Measurements from ENCODE around the gene C1orf35. TPM values are rescaled to one million over a fixed set of nuclear protein-coding genes. Genes with fewer than 3 reads are reported as not detected.

The C1orf35 gene
- polyA plus RNA-seq, 12 donors = 6.9 to 26.8 (median 8.6) TPM; not detected in 1

DNA sequence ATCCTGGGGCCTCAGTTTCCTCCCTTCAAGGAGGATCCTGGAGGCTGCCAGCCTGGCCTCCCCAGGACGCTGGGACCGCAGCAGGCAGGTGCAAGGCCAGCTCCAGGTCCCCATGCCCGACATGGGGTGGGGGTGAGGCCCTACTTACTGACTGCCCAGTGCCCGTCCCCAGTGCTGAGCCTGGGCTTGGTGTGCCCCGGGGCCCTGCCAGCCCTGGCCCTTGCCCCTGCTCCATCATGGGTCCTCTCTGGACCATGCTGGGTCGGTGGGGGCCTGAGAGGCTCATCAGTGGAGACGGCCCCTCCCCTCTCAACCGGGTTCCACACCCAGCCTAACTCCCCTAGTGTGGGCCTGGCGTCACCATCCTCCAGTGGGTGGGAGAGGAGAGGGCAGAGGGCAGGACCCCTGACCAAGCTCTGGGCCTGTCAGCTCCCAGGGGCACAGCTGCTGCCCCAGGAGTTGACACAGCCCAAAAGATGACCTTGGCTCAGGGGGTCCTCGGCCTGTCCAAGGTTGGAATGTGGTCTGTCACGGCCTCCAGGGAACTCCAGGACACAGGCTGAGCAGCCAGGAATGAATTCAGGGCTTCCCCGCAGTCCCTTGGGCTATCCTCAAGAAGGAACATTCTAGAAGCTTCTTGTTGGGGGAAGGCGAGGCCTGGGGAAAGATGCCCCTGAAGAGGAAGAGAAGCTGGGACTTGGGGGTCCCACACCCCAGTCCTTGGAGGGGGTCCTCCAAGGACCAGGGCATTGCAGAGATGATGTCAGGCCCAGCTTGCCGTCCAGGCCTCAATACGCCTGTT is 38.2 kb downstream of the C1orf35 start:
- no peak for DNase-seq

DNA sequence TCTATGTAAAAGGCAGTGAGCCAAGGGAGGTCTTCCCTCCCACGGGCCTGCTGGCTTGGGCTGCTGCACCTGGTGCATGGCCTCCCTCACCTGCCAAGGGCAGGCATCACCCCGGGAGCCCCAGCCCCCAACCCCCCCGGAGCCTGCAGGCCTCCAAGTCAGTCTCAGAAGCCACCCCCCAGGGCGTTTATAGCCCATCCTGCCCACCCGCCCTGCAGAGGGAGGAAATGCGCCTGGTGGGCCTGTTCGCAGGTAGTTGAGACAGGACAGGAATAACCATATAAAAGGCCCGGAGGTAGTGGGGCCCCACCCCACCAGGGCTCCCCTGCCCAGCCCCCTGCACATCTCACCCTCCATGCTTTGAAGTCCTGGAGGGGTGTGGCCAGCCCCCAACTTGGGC is 38.8 kb downstream of the C1orf35 start:
- DNase-seq = no peak

DNA sequence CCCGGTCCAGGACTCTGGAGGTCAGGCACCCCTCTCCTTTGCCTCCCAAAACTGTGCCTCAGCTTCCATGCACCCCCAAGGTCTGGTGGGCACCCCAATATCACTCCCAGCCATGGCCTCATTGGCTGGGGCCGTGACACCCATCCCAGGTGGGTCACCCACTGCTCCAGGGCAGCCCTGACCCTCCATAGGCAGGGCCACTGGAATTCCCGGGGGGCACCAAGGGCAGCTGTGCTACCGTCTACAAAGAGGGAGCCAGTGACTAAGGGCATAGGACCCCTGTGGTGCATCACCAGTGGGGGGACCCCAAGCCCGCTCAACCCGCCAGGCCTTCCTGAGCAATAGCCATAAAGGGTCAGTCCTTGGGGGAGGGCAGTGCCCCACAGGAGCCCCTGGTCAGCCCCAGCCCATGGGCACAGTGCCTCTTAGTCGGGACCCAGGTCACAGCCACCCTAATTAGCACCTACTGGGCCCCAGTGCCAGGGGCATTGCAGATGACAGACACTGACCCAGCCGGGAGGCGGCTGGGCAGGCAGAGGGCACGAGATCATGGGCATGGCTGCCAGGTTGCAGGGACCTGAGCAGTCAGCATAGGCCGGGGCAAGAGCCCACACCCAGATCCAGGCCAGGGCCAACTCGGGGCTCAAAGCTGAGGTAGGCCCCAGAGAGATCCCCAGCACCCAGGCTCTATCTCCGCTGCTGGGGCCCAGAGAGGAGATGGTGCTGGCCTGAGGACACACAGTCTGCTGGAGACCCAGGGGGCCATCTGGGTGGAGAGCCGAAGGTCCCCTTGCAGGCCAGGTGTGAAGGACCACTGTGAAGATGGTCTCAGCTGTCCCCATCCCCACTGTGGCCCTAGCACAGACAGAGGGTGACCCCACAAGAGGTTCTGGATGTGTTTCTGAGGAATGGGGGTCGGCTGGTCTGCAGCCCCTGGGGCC is 39.6 kb downstream of the C1orf35 start:
- no peak for DNase-seq

DNA sequence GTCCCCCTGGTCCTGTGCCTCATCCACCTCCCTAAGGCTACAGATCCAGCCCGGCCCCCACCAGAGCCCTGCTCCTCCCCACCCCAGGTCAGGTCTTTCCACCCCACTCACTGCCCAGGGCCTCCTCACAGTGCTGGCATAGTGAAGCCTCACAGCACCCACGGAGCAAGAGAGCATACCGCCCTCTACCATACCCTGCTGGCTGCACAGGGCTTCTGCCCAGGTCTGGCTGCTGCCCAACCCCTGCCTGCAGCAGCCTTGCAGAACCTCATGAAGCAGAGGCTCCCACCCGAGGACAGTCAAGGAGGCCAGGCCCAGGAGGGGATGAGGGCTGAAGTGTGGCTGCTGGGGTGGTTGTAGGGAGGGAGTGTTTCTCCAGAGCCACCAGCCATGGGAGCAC is 40.3 kb downstream of the C1orf35 start:
- DNase-seq = no peak

DNA sequence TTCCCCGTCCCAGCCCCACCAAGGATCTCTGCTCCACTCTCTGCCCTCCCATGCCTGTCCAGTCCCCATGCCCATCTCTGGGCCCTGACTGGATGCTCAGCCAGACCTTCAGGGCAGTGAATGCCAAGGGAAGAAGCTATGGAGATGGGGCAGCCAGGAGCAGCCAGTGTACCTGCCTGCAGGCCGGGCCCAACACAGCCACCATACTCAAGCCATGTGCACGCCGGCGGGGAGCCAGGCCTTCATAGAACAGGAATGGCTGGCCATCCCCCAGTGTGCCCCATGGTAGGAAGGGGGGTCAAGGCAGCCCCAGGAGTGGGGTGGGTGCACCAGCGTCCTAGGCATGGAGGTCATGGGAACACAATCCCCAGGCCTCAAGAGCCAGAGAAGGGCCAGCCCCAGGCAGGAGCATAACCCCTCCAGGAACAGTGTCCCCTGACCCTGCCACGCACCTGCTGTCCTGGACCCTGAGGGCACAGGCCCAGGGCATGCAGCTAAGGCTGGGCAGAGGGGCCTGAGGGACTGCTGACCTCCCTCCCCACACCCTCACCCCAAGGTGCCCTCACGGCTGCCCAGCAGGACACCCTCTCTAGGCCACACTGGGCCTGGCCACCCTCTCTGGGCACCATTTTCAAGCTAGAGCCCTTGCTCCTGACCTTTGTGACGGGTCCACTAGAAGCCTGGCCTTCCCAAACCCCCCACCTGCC is 40.9 kb downstream of the C1orf35 start:
- DNase-seq = no peak

DNA sequence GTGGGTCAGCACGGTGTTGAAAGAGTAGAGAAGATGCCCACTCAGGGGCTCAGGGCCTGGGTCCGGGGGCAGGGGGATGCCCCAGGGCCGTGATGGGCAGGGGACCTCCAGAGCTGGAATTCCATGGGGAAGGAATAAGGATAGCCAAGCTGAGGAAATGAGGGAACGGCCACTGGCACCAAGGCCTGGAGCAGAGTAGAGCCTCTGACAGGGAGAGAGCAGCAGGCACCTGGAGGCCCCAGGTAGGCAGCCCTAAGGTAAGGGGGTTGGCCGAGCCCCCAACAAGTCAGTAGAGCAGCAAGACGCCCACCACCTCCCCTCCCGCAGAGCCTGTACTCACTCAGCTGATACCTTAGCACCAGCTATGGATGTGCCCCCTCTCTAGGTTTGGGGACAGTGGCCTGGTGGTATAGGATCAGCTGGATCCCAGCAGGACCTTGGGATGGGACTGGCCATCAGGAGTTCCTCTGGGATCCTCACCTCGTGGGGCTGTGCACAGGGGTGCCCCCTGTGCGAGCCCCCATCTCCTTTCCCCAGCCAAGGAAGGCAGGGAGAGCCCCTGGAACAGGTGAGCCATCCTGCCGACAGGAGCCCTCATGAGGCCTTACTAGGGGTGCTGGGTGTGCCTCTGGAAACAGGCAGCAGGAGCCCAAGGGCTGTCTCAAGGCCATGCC is 41.6 kb downstream of the C1orf35 start:
- DNase-seq = no peak

DNA sequence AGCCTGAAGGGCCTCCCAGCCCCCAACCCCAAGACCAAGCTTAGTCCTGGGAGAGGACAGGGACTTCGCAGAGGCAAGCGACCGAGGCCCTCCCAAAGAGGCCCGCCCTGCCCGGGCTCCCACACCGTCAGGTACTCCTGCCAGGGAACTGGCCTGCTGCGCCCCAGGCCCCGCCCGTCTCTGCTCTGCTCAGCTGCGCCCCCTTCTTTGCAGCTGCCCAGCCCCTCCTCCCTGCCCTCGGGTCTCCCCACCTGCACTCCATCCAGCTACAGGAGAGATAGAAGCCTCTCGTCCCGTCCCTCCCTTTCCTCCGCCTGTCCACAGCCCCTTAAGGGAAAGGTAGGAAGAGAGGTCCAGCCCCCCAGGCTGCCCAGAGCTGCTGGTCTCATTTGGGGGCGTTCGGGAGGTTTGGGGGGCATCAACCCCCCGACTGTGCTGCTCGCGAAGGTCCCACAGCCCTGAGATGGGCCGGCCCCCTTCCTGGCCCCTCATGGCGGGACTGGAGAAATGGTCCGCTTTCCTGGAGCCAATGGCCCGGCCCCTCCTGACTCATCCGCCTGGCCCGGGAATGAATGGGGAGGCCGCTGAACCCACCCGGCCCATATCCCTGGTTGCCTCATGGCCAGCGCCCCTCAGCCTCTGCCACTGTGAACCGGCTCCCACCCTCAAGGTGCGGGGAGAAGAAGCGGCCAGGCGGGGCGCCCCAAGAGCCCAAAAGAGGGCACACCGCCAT is 42.5 kb downstream of the C1orf35 start:
- DNase-seq = no peak

DNA sequence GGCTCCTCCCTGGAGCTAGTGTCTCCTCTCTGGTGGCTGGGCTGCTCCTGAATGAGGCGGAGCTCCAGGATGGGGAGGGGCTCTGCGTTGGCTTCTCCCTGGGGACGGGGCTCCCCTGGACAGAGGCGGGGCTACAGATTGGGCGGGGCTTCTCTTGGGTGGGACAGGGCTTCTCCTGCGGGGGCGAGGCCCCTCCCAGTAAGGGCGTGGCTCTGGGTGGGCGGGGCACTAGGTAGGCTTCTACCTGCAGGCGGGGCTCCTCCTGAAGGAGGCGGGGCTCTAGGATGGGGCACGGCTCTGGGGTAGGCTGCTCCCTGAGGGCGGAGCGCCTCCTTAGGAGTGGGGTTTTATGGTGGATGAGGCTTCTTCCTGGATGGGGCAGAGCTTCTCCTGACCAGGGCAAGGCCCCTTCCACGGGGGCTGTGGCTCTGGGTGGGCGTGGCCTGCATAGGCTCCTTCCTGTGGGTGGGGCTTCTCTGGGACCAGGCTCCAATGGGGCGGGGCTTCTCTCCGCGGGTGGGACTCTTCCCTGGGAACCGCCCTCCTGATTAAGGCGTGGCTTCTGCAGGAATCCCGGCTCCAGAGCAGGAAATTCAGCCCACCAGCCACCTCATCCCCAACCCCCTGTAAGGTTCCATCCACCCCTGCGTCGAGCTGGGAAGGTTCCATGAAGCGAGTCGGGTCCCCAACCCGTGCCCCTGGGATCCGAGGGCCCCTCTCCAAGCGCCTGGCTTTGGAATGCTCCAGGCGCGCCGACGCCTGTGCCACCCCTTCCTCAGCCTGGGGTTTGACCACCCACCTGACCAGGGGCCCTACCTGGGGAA is 43.3 kb downstream of the C1orf35 start:
- DNase-seq = no peak

DNA sequence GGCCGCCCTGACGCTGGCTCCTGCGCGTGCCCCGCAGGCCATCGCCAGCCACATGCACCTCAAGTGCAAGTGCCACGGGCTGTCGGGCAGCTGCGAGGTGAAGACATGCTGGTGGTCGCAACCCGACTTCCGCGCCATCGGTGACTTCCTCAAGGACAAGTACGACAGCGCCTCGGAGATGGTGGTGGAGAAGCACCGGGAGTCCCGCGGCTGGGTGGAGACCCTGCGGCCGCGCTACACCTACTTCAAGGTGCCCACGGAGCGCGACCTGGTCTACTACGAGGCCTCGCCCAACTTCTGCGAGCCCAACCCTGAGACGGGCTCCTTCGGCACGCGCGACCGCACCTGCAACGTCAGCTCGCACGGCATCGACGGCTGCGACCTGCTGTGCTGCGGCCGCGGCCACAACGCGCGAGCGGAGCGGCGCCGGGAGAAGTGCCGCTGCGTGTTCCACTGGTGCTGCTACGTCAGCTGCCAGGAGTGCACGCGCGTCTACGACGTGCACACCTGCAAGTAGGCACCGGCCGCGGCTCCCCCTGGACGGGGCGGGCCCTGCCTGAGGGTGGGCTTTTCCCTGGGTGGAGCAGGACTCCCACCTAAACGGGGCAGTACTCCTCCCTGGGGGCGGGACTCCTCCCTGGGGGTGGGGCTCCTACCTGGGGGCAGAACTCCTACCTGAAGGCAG is 44.0 kb downstream of the C1orf35 start:
- DNase-seq = no peak

DNA sequence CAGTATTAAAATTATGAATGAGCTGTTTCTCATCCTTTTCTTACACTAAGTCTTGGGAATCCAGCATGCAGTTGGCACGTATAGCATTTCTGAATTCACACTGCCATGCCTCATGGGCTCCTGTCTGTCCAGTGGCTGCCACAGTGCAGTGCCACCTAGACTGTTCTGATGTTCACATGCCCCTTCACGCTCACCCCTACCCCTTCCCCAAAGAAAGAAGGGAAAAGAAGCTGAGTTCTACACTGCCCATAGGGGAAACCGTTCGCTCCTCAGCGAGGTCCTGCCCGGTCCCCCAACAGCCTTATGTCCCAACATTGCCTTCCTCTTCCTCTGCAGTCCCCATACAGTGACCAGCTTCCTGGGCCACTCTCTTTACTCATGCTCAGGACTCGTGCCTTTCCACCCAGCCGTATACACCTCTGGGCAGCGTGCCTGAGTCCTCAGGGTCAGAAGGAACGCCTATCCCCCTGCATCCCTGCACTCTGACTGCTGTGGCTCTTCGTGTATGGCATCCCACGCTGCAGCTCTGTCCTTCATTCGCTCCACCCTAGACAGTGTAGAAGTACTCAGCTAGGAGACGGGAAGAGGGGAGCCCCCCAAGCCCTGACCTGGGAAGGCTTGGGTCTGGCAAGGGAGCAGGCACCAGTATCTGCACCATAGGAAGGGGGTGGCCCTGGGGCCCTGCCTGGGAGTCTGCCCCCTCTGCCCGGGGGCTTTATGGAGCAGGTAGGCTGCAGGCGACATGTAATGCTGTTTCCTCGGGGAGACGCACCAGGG is 44.8 kb downstream of the C1orf35 start:
- DNase-seq = no peak

Other genes starting within 250 kb of the C1orf35 start
- gene WNT9A, start 155.4 kb downstream of the C1orf35 start, polyA plus RNA-seq (ENCODE audit: insufficient read length in 12 of 12) = 10 to 100 TPM in 2 of 12 donors, 1 to 10 TPM in 9, not detected in 1; 3.5 to 15.2 (median 6.3) TPM
- gene WNT3A, start 96.3 kb downstream of the C1orf35 start, polyA plus RNA-seq (ENCODE audit: insufficient read length in 12 of 12) = 1 to 10 TPM in 1 of 12 donors, under 1 TPM in 3, not detected in 8; 0.04 to 2.0 (median 0.38) TPM
- 100 to 1,000 TPM in 11 of 12 donors, not detected in 1; 213 to 325 (median 249) TPM for gene ARF1, start 20.6 kb downstream of the C1orf35 start, polyA plus RNA-seq (ENCODE audit: insufficient read length in 12 of 12)
- 10 to 100 TPM in 11 of 12 donors, not detected in 1; 20.2 to 37.7 (median 26.8) TPM for gene MRPL55, start 6.0 kb upstream of the C1orf35 start, polyA plus RNA-seq (ENCODE audit: insufficient read length in 12 of 12)
- 100 to 1,000 TPM in 10 of 12 donors, 10 to 100 TPM in 1, not detected in 1; 96.9 to 181 (median 113) TPM for gene GUK1, start 37.0 kb upstream of the C1orf35 start, polyA plus RNA-seq (ENCODE audit: insufficient read length in 12 of 12)
- gene GJC2, start 46.6 kb upstream of the C1orf35 start, polyA plus RNA-seq (ENCODE audit: insufficient read length in 12 of 12) = 1 to 10 TPM in 4 of 12 donors, under 1 TPM in 7, not detected in 1; 0.47 to 6.3 (median 0.82) TPM
- 1 to 10 TPM in 11 of 12 donors, not detected in 1; 3.6 to 9.5 (median 4.2) TPM for gene IBA57, start 62.5 kb upstream of the C1orf35 start, polyA plus RNA-seq (ENCODE audit: insufficient read length in 12 of 12)
- 100 to 1,000 TPM; 147 to 517 (median 269) TPM for gene OBSCN, start 104.7 kb upstream of the C1orf35 start, polyA plus RNA-seq (ENCODE audit: insufficient read length in 12 of 12)